Measurements from ENCODE around the gene IDH3B. TPM values are rescaled to one million over a fixed set of nuclear protein-coding genes. Genes with fewer than 3 reads are reported as not detected.

Gene IDH3B
- total and polyA plus RNA-seq, 9 of the 15 experiments (the other 6 are each of a cell fraction or from before 2014, with no cell fraction given), result 91.7 to 224 (median 155) TPM

- TF ChIP-seq ZNF609 (CRISPR knock-in tag; IDR thresholded peaks at IDR 0.05; ENCODE audit: borderline replicate concordance), result peak; percentile 34; the same call in 1 of the 2 replicates
- peak; percentile 97 for TF ChIP-seq GABPB1 (CRISPR knock-in tag; IDR thresholded peaks at IDR 0.05)
- peak; percentile 97 for TF ChIP-seq CREB1 (IDR thresholded peaks at IDR 0.05)
- peak; percentile 98 for TF ChIP-seq CREB1 (CRISPR knock-in tag; IDR thresholded peaks at IDR 0.05)
- TF ChIP-seq TCFL5 (CRISPR knock-in tag; conservative IDR thresholded peaks at IDR 0.05), result no peak
- peak; percentile 89; the same call in 1 of the 2 replicates for TF ChIP-seq PHF8 (IDR thresholded peaks at IDR 0.05; ENCODE audit: borderline replicate concordance, low read length)
- TF ChIP-seq ZBTB33 (CRISPR knock-in tag; IDR thresholded peaks at IDR 0.05), result peak; percentile 45; the same call in 1 of the 2 replicates
- TF ChIP-seq DPF2 (IDR thresholded peaks at IDR 0.05), result 0 out of 2 replicates have a peak, but pooled peaks have one; percentile 15
- TF ChIP-seq, protein P1, sequence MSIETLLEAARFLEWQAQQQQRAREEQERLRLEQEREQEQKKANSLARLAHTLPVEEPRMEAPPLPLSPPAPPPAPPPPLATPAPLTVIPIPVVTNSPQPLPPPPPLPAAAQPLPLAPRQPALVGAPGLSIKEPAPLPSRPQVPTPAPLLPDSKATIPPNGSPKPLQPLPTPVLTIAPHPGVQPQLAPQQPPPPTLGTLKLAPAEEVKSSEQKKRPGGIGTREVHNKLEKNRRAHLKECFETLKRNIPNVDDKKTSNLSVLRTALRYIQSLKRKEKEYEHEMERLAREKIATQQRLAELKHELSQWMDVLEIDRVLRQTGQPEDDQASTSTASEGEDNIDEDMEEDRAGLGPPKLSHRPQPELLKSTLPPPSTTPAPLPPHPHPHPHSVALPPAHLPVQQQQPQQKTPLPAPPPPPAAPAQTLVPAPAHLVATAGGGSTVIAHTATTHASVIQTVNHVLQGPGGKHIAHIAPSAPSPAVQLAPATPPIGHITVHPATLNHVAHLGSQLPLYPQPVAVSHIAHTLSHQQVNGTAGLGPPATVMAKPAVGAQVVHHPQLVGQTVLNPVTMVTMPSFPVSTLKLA (conservative IDR thresholded peaks at IDR 0.05), result peak; percentile 71 to 88
These were observed at the start of gene IDH3B (continued) for GRCh38 chr20:2663887-2664719.

Measured in K562 (cell line).